Measurements from ENCODE around the gene PDK1. TPM values are rescaled to one million over a fixed set of nuclear protein-coding genes. Genes with fewer than 3 reads are reported as not detected.
"Not testable (repeated sequence)": the region's sequence is repeated elsewhere in the genome, so short reads cannot be mapped to it uniquely, and the experiment has no call there.

Gene PDK1
- total and polyA plus RNA-seq, 10 donors: 4.4 to 61.7 (median 27.0) TPM

- Histone ChIP-seq H3K4me1 (peaks cover 0 to 11% (median 7%) of the 10 kb centered on the region in 6 donors), H3K4me3 (no peak overlapping the region), H3K27ac (no peak overlapping the region), H3K27me3 (replicated peaks in 1 of 7) (no peaks in the 10 kb centered on the region), H3K36me3 (peaks cover 0 to 9% (median 0%) of the 10 kb centered on the region in 6 donors), H3K9me3 (peaks cover 9 to 63% (median 45%) of the 10 kb centered on the region in 8 donors)
- no peak for DNase-seq
- TF ChIP-seq CTCF (IDR thresholded peaks at IDR 0.05 in 8 of 11, conservative IDR thresholded peaks at IDR 0.05 in 3 of 11) (no peak), POLR2A (IDR thresholded peaks at IDR 0.05) (no peak), POLR2AphosphoS5 (IDR thresholded peaks at IDR 0.05) (no peak)
- intact Hi-C loops (cut with DNase I; ENCODE audit: low total_unique reads): no loop called here
- WGBS, 5 donors: 51 to 82% (median 61%) methylated on average over 1 of the region's 1 CpG
Measured at GRCh38 chr2:172516299-172516698, 39.6 kb upstream of the PDK1 start.

- intact Hi-C loops (cut with DNase I; ENCODE audit: low total_unique reads): no loop called here
Measured at GRCh38 chr2:172518995-172519394, 36.9 kb upstream of the PDK1 start.

GRCh38 chr2:172525601-172526000 is 30.3 kb upstream of the PDK1 start:
- no peaks in the 10 kb centered on the region for H3K4me1 ChIP-seq
- H3K36me3 ChIP-seq: peaks cover 0 to 7% (median 0%) of the 10 kb centered on the region in 6 donors
- H3K9me3 ChIP-seq: peaks cover 5 to 49% (median 37%) of the 10 kb centered on the region in 8 donors
- intact Hi-C loops (cut with DNase I; ENCODE audit: low total_unique reads): no loop called here
- no peak for TF ChIP-seq POLR2A (IDR thresholded peaks at IDR 0.05)
- no peak for TF ChIP-seq CTCF (IDR thresholded peaks at IDR 0.05 in 8 of 11, conservative IDR thresholded peaks at IDR 0.05 in 3 of 11)
- no peak for TF ChIP-seq POLR2AphosphoS5 (IDR thresholded peaks at IDR 0.05)
- no peak overlapping the region for H3K4me3 ChIP-seq
- DNase-seq: no peak
- 83 to 99% (median 96%) methylated on average over 4 of the region's 4 CpGs for WGBS, 5 donors
- no peaks in the 10 kb centered on the region for H3K27me3 ChIP-seq (replicated peaks in 1 of 7)
- H3K27ac ChIP-seq: no peak overlapping the region

More at GRCh38 chr2:172518995-172519394, 36.9 kb upstream of the PDK1 start:
- H3K9me3 ChIP-seq: peaks cover 0 to 36% (median 20%) of the 10 kb centered on the region in 8 donors
- peaks cover 0 to 5% (median 2%) of the 10 kb centered on the region in 6 donors for H3K4me1 ChIP-seq
- TF ChIP-seq CTCF (IDR thresholded peaks at IDR 0.05 in 8 of 11, conservative IDR thresholded peaks at IDR 0.05 in 3 of 11): no peak
- no peak for TF ChIP-seq POLR2AphosphoS5 (IDR thresholded peaks at IDR 0.05)
- TF ChIP-seq POLR2A (IDR thresholded peaks at IDR 0.05): no peak
- no peak overlapping the region for H3K27ac ChIP-seq
- H3K4me3 ChIP-seq: no peak overlapping the region
- no peaks in the 10 kb centered on the region for H3K27me3 ChIP-seq (replicated peaks in 1 of 7)
- no peak for DNase-seq
- no peaks in the 10 kb centered on the region for H3K36me3 ChIP-seq

- intact Hi-C loops (cut with DNase I; ENCODE audit: low total_unique reads): no loop called here
- 96 to 100% (median 96%) methylated on average over 2 of the region's 2 CpGs for WGBS, 5 donors
- Histone ChIP-seq H3K4me3 (no peak overlapping the region), H3K9me3 (peaks cover 3 to 52% (median 45%) of the 10 kb centered on the region in 8 donors), H3K27ac (no peak overlapping the region), H3K36me3 (peaks cover 0 to 22% (median 0%) of the 10 kb centered on the region in 6 donors), H3K4me1 (no peaks in the 10 kb centered on the region), H3K27me3 (replicated peaks in 1 of 7) (no peaks in the 10 kb centered on the region)
- no peak for DNase-seq
- no peak for TF ChIP-seq CTCF (IDR thresholded peaks at IDR 0.05 in 8 of 11, conservative IDR thresholded peaks at IDR 0.05 in 3 of 11)
- no peak for TF ChIP-seq POLR2AphosphoS5 (IDR thresholded peaks at IDR 0.05)
- TF ChIP-seq POLR2A (IDR thresholded peaks at IDR 0.05): no peak
Measured at GRCh38 chr2:172531309-172531708, 24.6 kb upstream of the PDK1 start.

GRCh38 chr2:172532461-172532860 is 23.4 kb upstream of the PDK1 start:
- Histone ChIP-seq H3K36me3 (peaks cover 0 to 22% (median 0%) of the 10 kb centered on the region in 6 donors), H3K9me3 (peaks cover 0 to 40% (median 36%) of the 10 kb centered on the region in 8 donors)
- H3K4me1 ChIP-seq; H3K27ac ChIP-seq; H3K4me3 ChIP-seq; DNase-seq; intact Hi-C loops (cut with DNase I; ENCODE audit: low total_unique reads); H3K27me3 ChIP-seq (replicated peaks in 1 of 7): not testable (repeated sequence)
- 90 to 100% (median 98%) methylated on average over 2 of the region's 2 CpGs for WGBS, 5 donors

Measured in spleen (tissue), 11 donors.